HL-60 (cell line): ENCODE measurements around the gene HAT1.

Experiments
- CTCF ChIP-seq: IDR thresholded peaks from one replicate; pipeline ENCODE4 v1.5.1; 2011; ENCODE audit warnings: low read length, control low read depth, inconsistent platforms; ENCODE audit not compliant: insufficient read depth
- GABPA ChIP-seq: IDR thresholded peaks from 2 replicates; pipeline ENCODE4 v1.6.1; 2012; ENCODE audit warnings: low read depth

GRCh38 chr2:171956135-171956825, 34.0 kb downstream of the HAT1 start:
- TF ChIP-seq CTCF: no peak
- no peak for TF ChIP-seq GABPA
